ENCODE data around the gene DNASE2.
"Not testable (repeated sequence)": the region's sequence is repeated elsewhere in the genome, so short reads cannot be mapped to it uniquely, and the experiment has no call there.

Gene DNASE2, protein sequence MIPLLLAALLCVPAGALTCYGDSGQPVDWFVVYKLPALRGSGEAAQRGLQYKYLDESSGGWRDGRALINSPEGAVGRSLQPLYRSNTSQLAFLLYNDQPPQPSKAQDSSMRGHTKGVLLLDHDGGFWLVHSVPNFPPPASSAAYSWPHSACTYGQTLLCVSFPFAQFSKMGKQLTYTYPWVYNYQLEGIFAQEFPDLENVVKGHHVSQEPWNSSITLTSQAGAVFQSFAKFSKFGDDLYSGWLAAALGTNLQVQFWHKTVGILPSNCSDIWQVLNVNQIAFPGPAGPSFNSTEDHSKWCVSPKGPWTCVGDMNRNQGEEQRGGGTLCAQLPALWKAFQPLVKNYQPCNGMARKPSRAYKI

GRCh38 chr19:12881172-12881808 lies at the start of gene DNASE2:
DNASE2 (minus strand) TSS chr19:12881449; CDS start chr19:12881375, 74 bp downstream.
- DNase-seq, result peak; percentile 83

DNA sequence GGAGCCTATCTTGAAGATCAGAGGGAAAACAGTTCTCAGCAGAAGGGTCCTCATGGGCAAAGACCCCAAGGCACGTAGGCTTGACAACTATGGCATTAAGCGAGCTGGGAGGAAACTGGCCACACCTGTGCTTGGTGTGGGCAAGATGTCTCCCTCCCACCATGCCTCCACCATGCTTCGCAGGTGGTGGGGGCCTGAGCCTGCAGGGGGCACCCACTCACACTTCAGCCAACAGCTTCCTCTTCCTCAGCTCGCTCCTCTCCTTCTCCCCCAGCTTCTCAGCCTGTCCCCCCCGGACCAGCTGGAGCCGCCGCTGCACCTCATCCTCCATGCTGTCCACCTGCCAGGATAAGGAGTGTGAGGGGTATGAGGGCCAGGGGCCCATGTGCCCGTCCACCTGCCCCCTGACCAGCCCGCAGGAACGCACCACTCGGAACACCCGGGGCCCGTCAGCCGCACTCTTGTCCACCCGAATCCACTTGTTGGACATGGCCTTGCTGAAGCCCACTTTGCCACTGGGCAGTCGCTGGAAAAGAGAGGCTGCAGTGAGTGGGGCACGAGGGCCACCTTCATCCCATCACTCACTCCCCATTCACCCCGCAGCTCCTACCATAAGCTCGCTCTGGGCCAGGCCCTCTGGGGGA lies 48.9 kb upstream of the DNASE2 start:
- no peak for DNase-seq

GRCh38 chr19:12924621-12925310 lies 43.5 kb upstream of the DNASE2 start:
- DNase-seq, result no peak

DNA sequence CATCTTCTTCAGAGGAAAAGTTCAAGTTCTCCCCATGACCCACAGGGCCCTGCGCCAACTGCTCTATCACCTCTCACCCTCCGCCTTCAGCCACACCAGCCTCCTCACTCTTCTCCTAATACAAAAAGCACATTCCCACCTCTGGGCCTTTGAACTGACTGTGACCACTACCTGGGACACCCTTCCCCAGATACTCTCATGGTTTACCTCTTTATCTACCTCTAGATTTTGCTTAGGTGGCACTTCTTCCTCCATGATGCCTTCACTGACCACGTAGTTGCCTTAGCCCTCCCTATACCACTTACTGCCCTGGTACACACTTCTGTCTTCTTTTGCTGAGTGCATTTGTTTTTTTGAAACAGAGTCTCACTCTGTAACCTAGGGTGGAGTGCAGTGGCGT lies 41.7 kb upstream of the DNASE2 start:
- DNase-seq, result no peak

DNA sequence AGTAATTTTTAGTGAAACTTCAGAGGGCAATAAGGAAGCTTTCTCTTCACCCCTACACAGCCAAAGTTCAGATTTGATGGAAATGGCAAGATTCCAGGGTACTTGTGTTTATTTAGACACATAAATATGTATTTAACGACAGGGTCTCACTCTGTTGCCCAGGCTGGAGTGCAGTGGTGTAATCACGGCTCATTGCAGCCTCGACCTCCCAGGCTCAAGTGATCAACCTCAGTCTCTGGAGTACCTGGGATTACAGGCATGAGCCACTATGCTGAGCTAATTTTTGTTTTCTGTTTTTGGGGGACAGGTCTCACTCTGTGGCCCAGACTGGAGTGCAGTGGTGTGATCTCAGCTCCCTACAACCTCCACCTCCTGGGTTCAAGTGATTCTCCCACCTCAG lies 39.8 kb upstream of the DNASE2 start:
- no peak for DNase-seq

- no peak for DNase-seq
Observed at GRCh38 chr19:12918253-12918652, 37.0 kb upstream of the DNASE2 start.

DNA sequence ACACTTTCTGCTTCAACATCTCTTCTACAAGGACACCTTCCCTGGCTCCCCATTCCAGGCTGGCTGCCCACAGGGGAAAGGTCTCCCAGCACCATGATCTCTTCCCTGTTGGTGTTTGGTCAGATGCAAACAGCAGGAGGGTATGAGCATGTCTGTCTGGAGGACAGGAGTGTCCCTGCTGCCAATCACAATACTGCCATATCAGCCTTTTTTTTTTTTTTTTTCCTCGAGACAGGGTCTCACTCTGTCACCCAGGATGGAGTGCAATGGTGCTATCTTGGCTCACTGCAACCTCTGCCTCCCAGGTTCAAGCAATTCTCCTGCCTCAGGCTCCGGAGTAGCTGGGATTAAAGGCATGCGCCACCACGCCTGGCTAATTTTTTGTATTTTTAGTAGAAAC lies 34.6 kb upstream of the DNASE2 start:
- DNase-seq, result not testable (repeated sequence)

DNA sequence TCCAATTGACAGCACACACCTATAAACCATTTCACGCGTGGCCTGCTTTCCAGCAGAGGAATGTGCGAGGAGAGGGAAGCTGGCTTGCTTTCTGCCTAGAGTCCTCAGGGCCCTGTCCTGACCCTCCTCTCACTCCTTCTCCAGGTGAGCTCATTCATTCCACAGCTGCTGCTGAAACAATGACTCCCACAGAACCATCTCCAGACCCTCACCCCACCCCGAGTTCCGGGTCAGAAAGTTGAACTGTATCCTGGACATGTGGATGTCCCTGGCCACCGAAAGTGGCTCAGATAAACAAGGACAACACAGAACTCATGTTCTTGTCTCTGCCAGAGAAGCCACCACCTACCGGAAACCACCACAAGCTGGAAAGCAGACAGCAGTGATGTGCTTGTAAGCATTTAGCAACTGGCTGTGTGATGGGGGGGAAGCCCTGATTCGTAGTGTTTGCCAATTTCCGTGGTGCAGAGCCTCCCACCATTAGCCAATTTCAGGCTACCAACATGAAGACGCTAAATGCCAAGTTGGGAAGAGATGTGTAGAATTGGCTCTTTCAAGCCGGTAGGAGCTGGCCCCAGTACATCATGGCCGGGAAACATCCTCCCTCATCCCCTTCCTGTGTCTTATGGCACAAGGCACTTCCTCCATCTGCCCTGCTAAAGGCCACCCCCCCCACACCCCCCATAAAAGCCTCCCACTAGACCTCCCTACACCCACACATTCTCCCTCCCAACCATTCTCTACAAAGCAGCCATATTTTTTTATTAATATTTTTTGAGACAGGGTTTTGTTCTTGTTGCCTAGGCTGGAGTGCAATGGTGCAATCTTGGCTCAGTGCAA lies 32.8 kb upstream of the DNASE2 start:
- DNase-seq, result no peak

DNA sequence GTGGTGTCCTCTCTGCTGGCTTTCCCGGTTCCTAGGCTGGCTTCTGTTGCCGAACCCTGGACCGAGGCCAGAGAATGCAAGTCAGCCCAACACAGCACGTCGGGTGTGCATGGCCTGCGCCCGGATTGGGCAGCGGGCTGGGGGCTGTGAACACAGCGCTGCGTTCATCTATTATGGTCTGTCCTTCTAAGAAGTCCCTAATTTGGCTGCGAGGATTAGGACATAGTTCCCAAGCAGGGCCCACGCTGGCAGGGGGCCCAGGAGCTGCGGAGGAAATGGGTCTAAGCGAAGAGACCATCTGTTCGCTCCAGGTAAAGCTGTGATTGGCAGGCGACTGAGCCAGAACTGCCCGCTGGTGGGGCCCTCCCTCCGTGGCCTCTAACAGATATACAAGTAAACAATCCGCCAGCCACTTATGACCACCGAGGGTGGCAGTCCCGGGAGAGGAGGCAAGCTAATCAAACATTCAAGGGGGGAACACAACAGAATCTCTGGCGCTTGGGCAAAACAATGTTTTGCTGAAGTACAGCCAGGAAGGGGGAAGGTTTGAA lies 31.8 kb upstream of the DNASE2 start:
- DNase-seq, result peak; percentile 77

GRCh38 chr19:12912571-12912970 lies 31.3 kb upstream of the DNASE2 start:
- peak; percentile 55 for DNase-seq

DNA sequence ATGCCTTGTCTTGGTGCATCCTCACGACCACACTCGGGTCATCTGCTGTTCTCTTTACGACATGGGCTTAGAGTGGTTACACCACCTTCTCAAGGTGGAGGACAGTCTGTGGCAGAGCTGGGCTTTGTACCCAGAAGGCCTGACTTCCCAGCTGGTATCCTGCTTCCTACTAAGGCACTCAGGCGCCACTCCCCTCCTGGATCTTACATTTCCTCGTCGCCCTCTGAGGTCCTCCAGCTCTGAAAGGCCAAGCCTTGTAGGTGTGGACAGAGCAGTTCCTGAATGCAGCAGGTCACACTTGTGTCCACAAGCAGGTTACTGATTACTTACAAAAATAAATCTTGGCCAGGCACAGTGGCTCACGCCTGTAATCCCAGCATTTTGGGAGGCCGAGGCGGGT lies 25.9 kb upstream of the DNASE2 start:
- no peak for DNase-seq

GRCh38 chr19:12899891-12900518 lies 18.8 kb upstream of the DNASE2 start:
- DNase-seq, result no peak

GRCh38 chr19:12896460-12896859 lies 15.2 kb upstream of the DNASE2 start:
- DNase-seq, result no peak

DNA sequence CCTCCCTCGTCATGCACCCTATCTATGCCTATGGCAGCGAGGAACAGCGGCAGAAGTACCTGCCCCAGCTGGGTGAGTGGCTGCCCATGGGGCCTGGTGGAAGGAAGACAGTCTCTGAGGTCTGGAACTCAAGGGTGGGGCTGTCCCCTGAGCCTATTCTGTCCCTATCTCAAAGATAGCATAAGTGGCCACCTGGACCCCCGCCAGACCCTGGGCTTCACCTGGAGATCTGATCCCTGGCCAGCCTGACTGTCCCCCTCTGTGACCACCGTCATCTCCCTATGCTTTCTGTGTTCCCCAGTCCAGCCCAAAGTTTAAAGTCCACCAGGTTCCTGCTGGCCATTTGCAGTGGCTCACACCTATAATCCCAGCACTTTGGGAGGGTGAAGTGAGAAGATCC lies 12.3 kb upstream of the DNASE2 start:
- DNase-seq, result no peak

GRCh38 chr19:12891553-12892021 lies 10.3 kb upstream of the DNASE2 start:
- no peak for DNase-seq

DNA sequence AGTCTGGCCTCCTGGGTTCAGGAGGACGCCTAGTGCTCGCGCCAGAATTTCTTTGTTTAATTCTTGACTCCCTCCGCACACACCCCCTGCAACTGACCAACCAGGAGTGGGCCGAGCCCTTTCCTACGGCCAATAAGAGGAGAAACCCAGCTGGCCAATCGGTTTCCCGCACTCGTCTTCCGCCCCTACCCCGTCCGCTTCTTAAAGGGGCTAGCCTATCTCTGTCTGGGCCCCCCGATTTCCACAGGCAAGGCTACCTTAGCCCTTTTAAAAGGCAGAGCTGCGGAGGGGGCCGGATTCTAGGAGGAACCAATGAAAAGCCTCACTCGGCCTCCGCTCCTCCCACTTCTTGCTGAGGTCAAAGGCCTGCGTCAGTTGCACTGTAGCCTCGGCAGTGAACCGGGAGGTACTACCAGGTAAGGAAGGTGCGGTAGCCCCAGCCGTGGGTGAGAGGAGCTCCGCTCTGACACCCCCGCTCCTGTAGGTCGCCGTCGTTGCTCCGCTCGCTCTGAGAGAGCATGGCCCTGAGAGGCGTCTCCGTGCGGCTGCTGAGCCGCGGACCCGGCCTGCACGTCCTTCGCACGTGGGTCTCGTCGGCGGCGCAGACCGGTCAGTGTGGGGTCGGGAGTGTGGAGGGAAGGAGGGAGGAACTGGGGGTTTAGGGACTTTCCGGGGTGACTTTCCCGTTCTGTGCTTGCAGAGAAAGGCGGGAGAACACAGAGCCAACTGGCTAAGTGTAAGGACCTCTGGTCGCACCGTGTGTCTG lies 9.7 kb upstream of the DNASE2 start, which contains the start of gene GCDH:
Gene GCDH, plus strand, starts transcription at position 374 of the 766 bp plus-strand sequence. Its CDS starts 145 bp downstream, at position 519.
- peak; percentile 97 for DNase-seq

DNA sequence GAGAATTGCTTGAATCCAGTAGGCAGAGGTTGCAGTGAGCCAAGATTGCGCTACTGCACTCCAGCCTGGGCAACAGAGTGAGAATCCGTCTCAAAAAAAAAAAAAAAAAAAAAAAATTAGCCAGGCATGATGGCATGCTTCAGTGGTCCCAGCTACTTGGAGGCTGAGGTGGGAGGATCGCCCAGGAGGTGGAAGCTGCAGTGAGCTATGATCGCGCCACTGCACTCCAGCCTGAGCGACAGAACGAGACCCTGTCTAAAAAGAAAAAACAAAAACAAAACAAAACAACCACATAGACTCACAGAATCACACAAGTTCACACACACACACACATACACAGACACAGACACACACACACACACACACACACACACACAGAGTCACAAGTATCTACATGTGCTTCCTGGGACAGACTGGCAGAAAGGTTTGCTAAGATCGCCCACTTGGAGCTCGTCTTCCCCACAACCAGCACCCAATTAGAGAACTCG lies 9.1 kb upstream of the DNASE2 start:
- not testable (repeated sequence) for DNase-seq

DNA sequence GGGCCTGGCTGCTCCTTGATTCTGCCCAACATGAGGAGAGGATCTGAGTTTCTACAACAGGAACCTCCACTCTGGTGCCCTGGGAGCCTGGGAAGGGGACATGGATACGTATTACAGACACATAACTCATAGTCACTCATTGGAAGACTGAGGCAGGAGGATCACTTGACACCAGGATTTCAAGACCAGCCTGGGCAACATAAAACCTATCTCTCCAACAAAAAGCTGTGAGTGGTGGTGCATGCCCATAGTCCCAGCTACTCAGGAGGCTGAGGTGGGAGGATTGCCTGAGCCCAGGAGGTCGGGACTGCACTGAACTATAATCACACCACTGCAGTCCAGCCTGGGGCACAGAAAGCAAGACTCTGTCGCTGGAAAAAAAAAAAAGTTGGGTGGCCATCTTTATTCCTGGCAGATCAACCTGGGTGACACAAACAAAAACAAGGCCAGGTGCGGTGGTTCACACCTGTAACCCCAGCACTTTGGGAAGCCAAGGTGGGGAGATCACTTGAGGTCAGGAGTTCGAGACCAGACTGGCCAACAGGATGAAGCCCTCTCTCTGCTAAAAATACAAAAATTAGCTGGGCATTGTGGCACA lies 6.9 kb upstream of the DNASE2 start:
- DNase-seq, result no peak

DNA sequence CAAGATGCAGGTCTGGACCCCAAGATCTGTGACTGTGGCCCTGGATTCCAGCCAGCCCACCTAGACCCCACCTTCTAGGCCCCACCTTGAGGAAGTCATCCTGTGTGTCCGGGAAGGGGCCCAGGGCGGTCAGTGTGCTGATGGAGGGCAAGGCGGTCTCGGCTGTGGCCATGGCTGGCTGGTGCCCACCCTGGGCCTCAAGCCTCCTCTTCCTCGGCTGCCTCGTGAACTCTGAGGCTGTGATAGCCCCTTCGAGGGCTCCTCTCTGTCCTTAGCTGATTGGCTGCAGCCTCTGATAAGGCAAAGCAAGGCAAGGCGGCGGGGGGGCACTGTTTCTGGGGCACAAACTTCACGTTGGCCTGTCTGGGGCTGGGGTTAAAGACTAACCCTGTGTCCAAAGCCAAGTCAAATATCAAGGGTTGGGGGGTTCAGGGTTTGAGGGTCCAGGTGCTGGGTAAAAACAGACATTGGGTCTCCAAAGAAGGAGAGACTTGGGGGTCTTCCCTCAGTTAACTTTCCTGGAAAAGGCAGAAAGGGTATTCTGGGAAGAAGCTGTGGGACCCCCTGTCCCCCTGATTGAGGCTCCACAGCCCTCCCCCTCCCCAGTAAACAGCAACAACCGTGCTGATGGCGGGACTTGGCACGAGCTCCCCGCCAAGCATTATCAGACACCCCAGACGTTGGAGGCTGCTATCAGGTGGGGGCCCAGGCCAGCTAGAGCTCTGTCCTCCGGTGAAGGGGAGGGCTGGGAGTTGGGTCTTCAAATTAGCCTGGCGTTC lies 5.9 kb upstream of the DNASE2 start, which contains the start of gene KLF1:
Gene KLF1, minus strand, starts transcription at position 233 of the 779 bp plus-strand sequence. Its CDS starts 61 bp downstream, at position 172.
- no peak for DNase-seq

All from NCI-H2227 treated with DMSO at 0.1 percent for 48 hours (cell line).